HEK293T (cell line): Measurements from ENCODE around the gene CD8B2.
"Not testable (repeated sequence)": the region's sequence is repeated elsewhere in the genome, so short reads cannot be mapped to it uniquely, and the experiment has no call there.

Experiments
- ARNT ChIP-seq: fragments of 450-650 bp; IDR thresholded peaks from 2 replicates; pipeline ENCODE4 v1.6.1; 2017; ENCODE audit warnings: mild to moderate bottlenecking
- BHLHE40 ChIP-seq: fragments of 450-650 bp; IDR thresholded peaks from 2 replicates; pipeline ENCODE4 v1.6.1; 2016; ENCODE audit warnings: mild to moderate bottlenecking, moderate library complexity, borderline replicate concordance
- ELF4 ChIP-seq: fragments of 450-650 bp; IDR thresholded peaks from 2 replicates; pipeline ENCODE4 v1.6.1; 2017; ENCODE audit warnings: antibody characterized with exemption
- FOXA1 ChIP-seq: fragments of 450-650 bp; IDR thresholded peaks from 2 replicates; pipeline ENCODE4 v1.6.1; 2016; ENCODE audit warnings: mild to moderate bottlenecking
- FOXK2 ChIP-seq: fragments of 450-650 bp; IDR thresholded peaks from 2 replicates; pipeline ENCODE4 v1.6.1; 2016; ENCODE audit warnings: mild to moderate bottlenecking
- FOXM1 ChIP-seq: fragments of 450-650 bp; IDR thresholded peaks from 2 replicates; pipeline ENCODE4 v1.6.1; 2017; ENCODE audit warnings: mild to moderate bottlenecking, borderline replicate concordance
- HDGF ChIP-seq: fragments of 450-650 bp; IDR thresholded peaks from 2 replicates; pipeline ENCODE4 v1.6.1; 2017; ENCODE audit warnings: antibody characterized with exemption, borderline replicate concordance
- L3MBTL2 ChIP-seq: fragments of 450-650 bp; conservative IDR thresholded peaks from 2 replicates; pipeline ENCODE4 v1.6.1; 2016; ENCODE audit warnings: mild to moderate bottlenecking
- SP1 ChIP-seq: fragments of 450-650 bp; IDR thresholded peaks from 2 replicates; pipeline ENCODE4 v1.6.1; 2017
- SUZ12 ChIP-seq: fragments of 450-650 bp; IDR thresholded peaks from 2 replicates; pipeline ENCODE4 v1.6.1; 2016; ENCODE audit warnings: mild to moderate bottlenecking
- ZNF384 ChIP-seq: fragments of 450-650 bp; IDR thresholded peaks from 2 replicates; pipeline ENCODE4 v1.6.1; 2016

DNA sequence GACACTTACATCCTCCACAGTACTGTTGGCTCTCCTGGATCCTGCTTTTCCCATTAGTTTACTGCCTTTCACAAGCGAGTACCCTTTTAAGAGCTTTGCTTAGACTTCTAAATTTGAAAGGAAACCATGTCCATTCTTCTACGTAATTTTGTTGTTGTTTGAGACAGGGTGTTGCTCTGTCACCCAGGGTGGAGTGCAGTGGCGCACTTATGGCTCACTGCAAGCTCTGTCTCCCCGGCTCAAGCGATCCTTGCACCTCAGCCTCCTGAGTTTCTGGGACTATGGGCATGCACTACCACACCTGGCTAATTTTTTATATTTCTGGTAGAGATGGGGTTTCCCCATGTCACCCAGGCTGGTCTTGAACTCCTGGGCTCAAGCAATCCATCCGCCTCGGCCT is 24.8 kb downstream of the CD8B2 start:
- TF ChIP-seq ELF4, ZNF384, HDGF, FOXK2, L3MBTL2, SP1, SUZ12, ARNT, BHLHE40, FOXA1, FOXM1: not testable (repeated sequence)
